Subcutaneous adipose tissue (tissue), 4 donors: ENCODE results near the gene EPS8L2. TPM values are rescaled to one million over a fixed set of nuclear protein-coding genes. Genes with fewer than 3 reads are reported as not detected.

Experiments used
- CTCF ChIP-seq: fragments of 450-650 bp; IDR thresholded peaks from one replicate; pipeline ENCODE4 v1.5.1; 2016; ENCODE audit warnings: low read depth, mild to moderate bottlenecking, control low read depth, antibody characterized with exemption, moderate library complexity
- total RNA-seq, 4 donors: library from RNA; depleted of rRNA; stranded (reverse); fragments of >200 nt; gene quantifications; one replicate each; pipeline ENCODE4 v1.1.0, GENCODE V29; 2016

EPS8L2 gene
- total RNA-seq, 4 donors from 2014 or later, result 3.8 to 20.0 (median 9.7) TPM

GRCh38 chr11:720017-720641, 14.1 kb downstream of the EPS8L2 start:
- TF ChIP-seq CTCF, result no peak

GRCh38 chr11:720642-721246, 14.7 kb downstream of the EPS8L2 start:
- no peak for TF ChIP-seq CTCF

GRCh38 chr11:721247-721740, 15.3 kb downstream of the EPS8L2 start:
- TF ChIP-seq CTCF, result no peak

GRCh38 chr11:721741-722345, 15.8 kb downstream of the EPS8L2 start:
- no peak for TF ChIP-seq CTCF

GRCh38 chr11:722346-722811, 16.3 kb downstream of the EPS8L2 start:
- no peak for TF ChIP-seq CTCF

- no peak for TF ChIP-seq CTCF
Observed at GRCh38 chr11:723120-723883, 17.3 kb downstream of the EPS8L2 start.
